Activated CD8-positive, alpha-beta memory T cell treated with anti-CD3 and anti-CD28 coated beads, Interleukin-2, amount 50 U/mL, for 24 hours (primary cell): ENCODE results near the gene TCP11.

ENCODE experiments used
- DNase-seq: peaks from one replicate; pipeline ENCODE4 v3.0.0-alpha.2; 2020; ENCODE audit errors: extremely low read depth

TCP11 gene

GRCh38 chr6:35080821-35081425 lies 60.2 kb downstream of the TCP11 start:
- DNase-seq, result no peak

GRCh38 chr6:35080016-35080680 lies 61.0 kb downstream of the TCP11 start:
- no peak for DNase-seq

GRCh38 chr6:35079311-35080000 lies 61.7 kb downstream of the TCP11 start:
- DNase-seq, result no peak

- no peak for DNase-seq
Measured at GRCh38 chr6:35078896-35079295, 62.2 kb downstream of the TCP11 start.

- DNase-seq, result no peak
Measured at GRCh38 chr6:35078226-35078850, 62.8 kb downstream of the TCP11 start.

- no peak for DNase-seq
Measured at GRCh38 chr6:35077713-35078105, 63.4 kb downstream of the TCP11 start.

- no peak for DNase-seq
Measured at GRCh38 chr6:35076997-35077712, 64.0 kb downstream of the TCP11 start.

- DNase-seq, result no peak
Measured at GRCh38 chr6:35073766-35074471, 67.2 kb downstream of the TCP11 start.

GRCh38 chr6:35073211-35073610 lies 67.9 kb downstream of the TCP11 start:
- DNase-seq, result no peak

GRCh38 chr6:35072698-35073055 lies 68.5 kb downstream of the TCP11 start:
- no peak for DNase-seq

GRCh38 chr6:35072051-35072697 lies 69.0 kb downstream of the TCP11 start:
- no peak for DNase-seq

- DNase-seq, result no peak
Measured at GRCh38 chr6:35071347-35071994, 69.7 kb downstream of the TCP11 start.

- no peak for DNase-seq
Measured at GRCh38 chr6:35070111-35070510, 71.0 kb downstream of the TCP11 start.

- no peak for DNase-seq
Measured at GRCh38 chr6:35069262-35069661, 71.9 kb downstream of the TCP11 start.

GRCh38 chr6:35068644-35069043 lies 72.5 kb downstream of the TCP11 start:
- no peak for DNase-seq

- DNase-seq, result no peak
Measured at GRCh38 chr6:35068206-35068605, 72.9 kb downstream of the TCP11 start.
